GM18951 (cell line): ENCODE data around the gene TANGO6.

Experiments
- POLR2A ChIP-seq: IDR thresholded peaks from 4 replicates; pipeline ENCODE4 v1.6.1; 2011; ENCODE audit warnings: mild to moderate bottlenecking; ENCODE audit not compliant: insufficient read length, insufficient read depth; ENCODE audit errors: extremely low read depth
- in situ Hi-C: fragments of 300-500 bp; cut with MboI; formaldehyde crosslinking; loops from one replicate; pipeline ENCODE4 v1.12.0; 2022; ENCODE audit warnings: low sequenced_read_pairs, mixed read lengths, inconsistent platforms; ENCODE audit not compliant: unreplicated experiment

Gene TANGO6

GRCh38 chr16:69108064-69108904 is 265.0 kb downstream of the TANGO6 start:
- in situ Hi-C loops, result loop anchor here (25.0 kb wide), 2 partner anchors 196 to 271 kb away; partner anchors contain the start of gene TANGO6
- no peak for TF ChIP-seq POLR2A

GRCh38 chr16:69108905-69109252 is 265.5 kb downstream of the TANGO6 start:
- in situ Hi-C loops, result loop anchor here (25.0 kb wide), 2 partner anchors 197 to 272 kb away; partner anchors contain the start of gene TANGO6
- TF ChIP-seq POLR2A, result no peak

- TF ChIP-seq POLR2A, result no peak
- in situ Hi-C loops, result loop anchor here (25.0 kb wide), 2 partner anchors 197 to 272 kb away; partner anchors contain the start of gene TANGO6
Observed at GRCh38 chr16:69109486-69110270, 266.3 kb downstream of the TANGO6 start.

- in situ Hi-C loops, result loop anchor here (25.0 kb wide), 2 partner anchors 198 to 273 kb away; partner anchors contain the start of gene TANGO6
- no peak for TF ChIP-seq POLR2A
Observed at GRCh38 chr16:69110406-69110805, 267.1 kb downstream of the TANGO6 start.

GRCh38 chr16:69111216-69111875 is 268.0 kb downstream of the TANGO6 start:
- in situ Hi-C loops, result loop anchor here (25.0 kb wide), 2 partner anchors 199 to 274 kb away; partner anchors contain the start of gene TANGO6
- no peak for TF ChIP-seq POLR2A

- in situ Hi-C loops, result loop anchor here (25.0 kb wide), 2 partner anchors 200 to 275 kb away; partner anchors contain the start of gene TANGO6
- TF ChIP-seq POLR2A, result no peak
Observed at GRCh38 chr16:69111876-69112230, 268.5 kb downstream of the TANGO6 start.

GRCh38 chr16:69112285-69113129 is 269.2 kb downstream of the TANGO6 start:
- TF ChIP-seq POLR2A, result no peak
- in situ Hi-C loops, result loop anchor here (25.0 kb wide), 2 partner anchors 200 to 275 kb away; partner anchors contain the start of gene TANGO6

GRCh38 chr16:69113216-69113615 is 269.9 kb downstream of the TANGO6 start:
- no peak for TF ChIP-seq POLR2A
- in situ Hi-C loops, result loop anchor here (25.0 kb wide), 2 partner anchors 201 to 276 kb away; partner anchors contain the start of gene TANGO6

- no peak for TF ChIP-seq POLR2A
- in situ Hi-C loops, result loop anchor here (25.0 kb wide), 2 partner anchors 202 to 277 kb away; partner anchors contain the start of gene TANGO6
Observed at GRCh38 chr16:69114346-69114975, 271.1 kb downstream of the TANGO6 start.

GRCh38 chr16:69114976-69115355 is 271.6 kb downstream of the TANGO6 start:
- no peak for TF ChIP-seq POLR2A
- in situ Hi-C loops, result loop anchor here (25.0 kb wide), 2 partner anchors 203 to 278 kb away; partner anchors contain the start of gene TANGO6

- in situ Hi-C loops, result loop anchor here (25.0 kb wide), 2 partner anchors 203 to 278 kb away; partner anchors contain the start of gene TANGO6
- TF ChIP-seq POLR2A, result no peak
Observed at GRCh38 chr16:69115361-69115760, 272.0 kb downstream of the TANGO6 start.

- in situ Hi-C loops, result loop anchor here (25.0 kb wide), 2 partner anchors 204 to 279 kb away; partner anchors contain the start of gene TANGO6
Observed at GRCh38 chr16:69115837-69116236, 272.5 kb downstream of the TANGO6 start.

More at GRCh38 chr16:69115837-69116236, 272.5 kb downstream of the TANGO6 start:
- TF ChIP-seq POLR2A, result no peak
